ENCODE results near the gene PIP4K2C. TPM values are rescaled to one million over a fixed set of nuclear protein-coding genes. Genes with fewer than 3 reads are reported as not detected.

Gene PIP4K2C
- total RNA-seq, 1 donor from 2014 or later = 27.5 TPM

GRCh38 chr12:57549203-57549908, 41.6 kb upstream of the PIP4K2C start:
- peak overlapping the region; percentile 86 for H3K27ac Mint-ChIP-seq (ENCODE audit: unreplicated experiment)
- TF ChIP-seq, protein P1, sequence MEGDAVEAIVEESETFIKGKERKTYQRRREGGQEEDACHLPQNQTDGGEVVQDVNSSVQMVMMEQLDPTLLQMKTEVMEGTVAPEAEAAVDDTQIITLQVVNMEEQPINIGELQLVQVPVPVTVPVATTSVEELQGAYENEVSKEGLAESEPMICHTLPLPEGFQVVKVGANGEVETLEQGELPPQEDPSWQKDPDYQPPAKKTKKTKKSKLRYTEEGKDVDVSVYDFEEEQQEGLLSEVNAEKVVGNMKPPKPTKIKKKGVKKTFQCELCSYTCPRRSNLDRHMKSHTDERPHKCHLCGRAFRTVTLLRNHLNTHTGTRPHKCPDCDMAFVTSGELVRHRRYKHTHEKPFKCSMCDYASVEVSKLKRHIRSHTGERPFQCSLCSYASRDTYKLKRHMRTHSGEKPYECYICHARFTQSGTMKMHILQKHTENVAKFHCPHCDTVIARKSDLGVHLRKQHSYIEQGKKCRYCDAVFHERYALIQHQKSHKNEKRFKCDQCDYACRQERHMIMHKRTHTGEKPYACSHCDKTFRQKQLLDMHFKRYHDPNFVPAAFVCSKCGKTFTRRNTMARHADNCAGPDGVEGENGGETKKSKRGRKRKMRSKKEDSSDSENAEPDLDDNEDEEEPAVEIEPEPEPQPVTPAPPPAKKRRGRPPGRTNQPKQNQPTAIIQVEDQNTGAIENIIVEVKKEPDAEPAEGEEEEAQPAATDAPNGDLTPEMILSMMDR (IDR thresholded peaks at IDR 0.05; ENCODE audit: partially characterized antibody, unreplicated experiment) = no peak
- peaks cover 4% of the 10 kb centered on the region for H3K36me3 Mint-ChIP-seq (ENCODE audit: unreplicated experiment)
- peak overlapping the region; percentile 73 for H3K4me3 Mint-ChIP-seq (ENCODE audit: unreplicated experiment)
- peaks cover 26% of the 10 kb centered on the region for H3K9me3 Mint-ChIP-seq (ENCODE audit: unreplicated experiment)
- H3K27me3 Mint-ChIP-seq (ENCODE audit: unreplicated experiment) = peaks cover 30% of the 10 kb centered on the region
- peaks cover 43% of the 10 kb centered on the region for H3K4me1 Mint-ChIP-seq (ENCODE audit: low read depth, unreplicated experiment)
- DNase-seq = no peak

DNA sequence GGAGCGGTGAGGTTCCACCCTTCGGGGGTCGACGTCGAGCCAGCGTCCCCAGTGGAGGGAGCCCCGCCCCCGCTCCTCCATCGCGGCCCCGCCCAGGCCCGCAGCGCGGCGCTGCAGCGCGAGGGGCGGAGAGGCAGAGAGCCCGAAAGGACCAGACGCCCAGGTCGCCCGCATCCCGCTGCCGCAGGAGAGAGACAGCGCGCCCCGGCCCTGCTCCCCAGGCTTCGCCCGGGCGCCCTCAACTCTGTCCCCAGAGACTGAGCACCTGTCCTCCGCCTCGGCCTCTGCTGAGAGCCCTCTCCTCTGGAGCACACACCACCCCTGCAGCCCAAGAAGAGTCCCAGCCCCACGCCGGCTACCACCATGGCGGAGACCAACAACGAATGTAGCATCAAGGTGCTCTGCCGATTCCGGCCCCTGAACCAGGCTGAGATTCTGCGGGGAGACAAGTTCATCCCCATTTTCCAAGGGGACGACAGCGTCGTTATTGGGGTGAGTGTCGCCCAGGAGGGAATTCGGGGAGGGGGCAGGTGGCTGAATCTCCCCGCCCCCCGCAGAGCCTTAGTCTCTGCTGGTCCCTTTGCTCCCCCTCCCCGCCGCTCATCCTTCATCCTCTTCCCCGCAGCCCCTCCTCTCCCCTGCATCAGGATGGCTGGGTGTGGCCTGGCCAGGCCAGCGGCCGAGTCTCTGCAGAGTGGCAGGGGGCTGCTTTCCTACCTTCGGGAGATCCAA, 40.9 kb upstream of the PIP4K2C start, which contains the start of gene KIF5A:
Gene KIF5A (plus strand): TSS at position 136 of the 732 bp plus-strand sequence. CDS start 228 bp downstream, at position 364.
- Mint-ChIP-seq H3K27me3 (ENCODE audit: unreplicated experiment) (peaks cover 29% of the 10 kb centered on the region), H3K27ac (ENCODE audit: unreplicated experiment) (peak within 1 kb of the TSS; percentile 90), H3K9me3 (ENCODE audit: unreplicated experiment) (peaks cover 23% of the 10 kb centered on the region), H3K4me1 (ENCODE audit: low read depth, unreplicated experiment) (peaks cover 44% of the 10 kb centered on the region), H3K36me3 (ENCODE audit: unreplicated experiment) (peaks cover 4% of the 10 kb centered on the region), H3K4me3 (ENCODE audit: unreplicated experiment) (peak within 1 kb of the TSS; percentile 97)
- TF ChIP-seq, protein P1 (IDR thresholded peaks at IDR 0.05; ENCODE audit: partially characterized antibody, unreplicated experiment) = no peak
- peak; percentile 90 for DNase-seq

- peak overlapping the region; percentile 97 for H3K4me3 Mint-ChIP-seq (ENCODE audit: unreplicated experiment)
- H3K27ac Mint-ChIP-seq (ENCODE audit: unreplicated experiment) = peak overlapping the region; percentile 90
- peaks cover 38% of the 10 kb centered on the region for H3K4me1 Mint-ChIP-seq (ENCODE audit: low read depth, unreplicated experiment)
- peaks cover 1% of the 10 kb centered on the region for H3K36me3 Mint-ChIP-seq (ENCODE audit: unreplicated experiment)
- TF ChIP-seq, protein P1 (IDR thresholded peaks at IDR 0.05; ENCODE audit: partially characterized antibody, unreplicated experiment) = no peak
- DNase-seq = no peak
- H3K27me3 Mint-ChIP-seq (ENCODE audit: unreplicated experiment) = peaks cover 29% of the 10 kb centered on the region
- H3K9me3 Mint-ChIP-seq (ENCODE audit: unreplicated experiment) = peaks cover 21% of the 10 kb centered on the region
Observed at GRCh38 chr12:57550641-57551549, 40.1 kb upstream of the PIP4K2C start.

DNA sequence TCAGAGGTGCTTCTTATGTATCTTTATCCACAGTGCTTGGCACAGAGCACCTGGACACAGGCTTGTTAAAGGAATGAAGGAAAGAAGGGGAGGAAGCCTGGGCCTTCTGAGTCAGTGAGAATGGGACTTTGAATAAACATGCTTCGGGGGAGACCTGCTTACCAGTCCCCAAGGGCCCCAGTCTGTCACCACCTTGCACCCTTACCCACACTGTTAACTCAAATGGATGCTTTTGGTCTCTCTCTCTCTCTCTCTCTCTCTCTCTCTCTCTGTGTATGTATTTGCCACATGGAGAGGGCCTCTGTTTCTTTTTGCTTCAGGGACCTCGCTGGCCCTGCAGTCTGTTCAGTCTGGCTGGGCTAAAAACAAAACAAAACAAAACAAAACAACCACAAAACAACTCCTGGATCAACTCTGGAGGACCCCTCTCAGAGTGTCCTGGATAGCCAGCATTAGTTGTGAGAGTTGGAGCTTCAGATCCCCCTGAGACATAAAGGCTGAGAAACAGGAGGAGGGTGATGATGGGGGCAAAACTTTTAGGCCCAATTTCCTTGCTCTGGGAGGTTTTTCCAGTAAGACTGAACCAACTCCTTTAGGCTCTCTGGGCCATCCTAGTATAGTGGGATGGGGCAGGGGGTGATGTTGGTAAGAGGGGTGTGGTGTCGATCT, 39.2 kb upstream of the PIP4K2C start:
- peak overlapping the region; percentile 90 for H3K27ac Mint-ChIP-seq (ENCODE audit: unreplicated experiment)
- peaks cover 24% of the 10 kb centered on the region for H3K27me3 Mint-ChIP-seq (ENCODE audit: unreplicated experiment)
- no peak for DNase-seq
- no peaks in the 10 kb centered on the region for H3K36me3 Mint-ChIP-seq (ENCODE audit: unreplicated experiment)
- TF ChIP-seq, protein P1 (IDR thresholded peaks at IDR 0.05; ENCODE audit: partially characterized antibody, unreplicated experiment) = no peak
- peak overlapping the region; percentile 97 for H3K4me3 Mint-ChIP-seq (ENCODE audit: unreplicated experiment)
- peaks cover 40% of the 10 kb centered on the region for H3K4me1 Mint-ChIP-seq (ENCODE audit: low read depth, unreplicated experiment)
- peaks cover 16% of the 10 kb centered on the region for H3K9me3 Mint-ChIP-seq (ENCODE audit: unreplicated experiment)
